ENCODE results near the gene PDZRN3. TPM values are rescaled to one million over a fixed set of nuclear protein-coding genes. Genes with fewer than 3 reads are reported as not detected.

PDZRN3 gene
- total RNA-seq, 1 experiment from 2014 or later, result not detected

DNA sequence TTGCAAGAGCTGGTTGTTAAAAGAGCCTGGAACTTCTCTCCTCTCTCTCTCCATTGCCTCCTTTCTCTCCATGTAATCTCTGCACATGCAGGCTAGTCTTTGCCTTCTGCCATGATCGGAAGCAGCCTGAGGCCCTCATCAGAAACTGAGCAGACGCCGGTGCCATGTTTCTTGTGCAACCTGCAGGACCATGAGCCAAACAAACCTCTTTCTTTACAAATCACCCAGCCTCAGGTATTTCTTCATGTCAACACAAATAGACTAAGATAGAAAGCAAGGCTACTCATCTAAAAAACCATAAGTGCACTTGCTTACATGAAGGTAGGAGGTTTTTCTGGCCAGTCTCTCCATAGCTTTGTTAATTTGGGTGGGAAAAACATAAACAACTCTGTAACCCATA is 8.7 kb downstream of the PDZRN3 start:
- Histone ChIP-seq H3K36me3 (ENCODE audit: control insufficient read depth, insufficient read depth, low read length) (no peaks in the 10 kb centered on the region), H3K4me3 (ENCODE audit: low read depth in 2 of 2, low read length in 2 of 2) (no peak overlapping the region), H3K4me1 (ENCODE audit: control insufficient read depth, insufficient read depth, low read length) (no peaks in the 10 kb centered on the region), H3K9me3 (ENCODE audit: control insufficient read depth, insufficient read depth, low read depth, low read length) (no peaks in the 10 kb centered on the region), H3K27ac (ENCODE audit: low read length) (no peak overlapping the region), H3K27me3 (ENCODE audit: control insufficient read depth, insufficient read depth, low read length) (no peaks in the 10 kb centered on the region)
- POLR2A ChIA-PET, result no interaction called here
- TF ChIP-seq POLR2AphosphoS5 (IDR thresholded peaks at IDR 0.05; ENCODE audit: low read depth, low read length) (no peak), TCF7L2 (IDR thresholded peaks at IDR 0.05; ENCODE audit: low read depth, low read length) (no peak), SIN3A (IDR thresholded peaks at IDR 0.05; ENCODE audit: borderline replicate concordance, insufficient read depth, low read depth, low read length) (no peak), CTCF (IDR thresholded peaks at IDR 0.05) (no peak)
- TF ChIP-seq, protein P1, sequence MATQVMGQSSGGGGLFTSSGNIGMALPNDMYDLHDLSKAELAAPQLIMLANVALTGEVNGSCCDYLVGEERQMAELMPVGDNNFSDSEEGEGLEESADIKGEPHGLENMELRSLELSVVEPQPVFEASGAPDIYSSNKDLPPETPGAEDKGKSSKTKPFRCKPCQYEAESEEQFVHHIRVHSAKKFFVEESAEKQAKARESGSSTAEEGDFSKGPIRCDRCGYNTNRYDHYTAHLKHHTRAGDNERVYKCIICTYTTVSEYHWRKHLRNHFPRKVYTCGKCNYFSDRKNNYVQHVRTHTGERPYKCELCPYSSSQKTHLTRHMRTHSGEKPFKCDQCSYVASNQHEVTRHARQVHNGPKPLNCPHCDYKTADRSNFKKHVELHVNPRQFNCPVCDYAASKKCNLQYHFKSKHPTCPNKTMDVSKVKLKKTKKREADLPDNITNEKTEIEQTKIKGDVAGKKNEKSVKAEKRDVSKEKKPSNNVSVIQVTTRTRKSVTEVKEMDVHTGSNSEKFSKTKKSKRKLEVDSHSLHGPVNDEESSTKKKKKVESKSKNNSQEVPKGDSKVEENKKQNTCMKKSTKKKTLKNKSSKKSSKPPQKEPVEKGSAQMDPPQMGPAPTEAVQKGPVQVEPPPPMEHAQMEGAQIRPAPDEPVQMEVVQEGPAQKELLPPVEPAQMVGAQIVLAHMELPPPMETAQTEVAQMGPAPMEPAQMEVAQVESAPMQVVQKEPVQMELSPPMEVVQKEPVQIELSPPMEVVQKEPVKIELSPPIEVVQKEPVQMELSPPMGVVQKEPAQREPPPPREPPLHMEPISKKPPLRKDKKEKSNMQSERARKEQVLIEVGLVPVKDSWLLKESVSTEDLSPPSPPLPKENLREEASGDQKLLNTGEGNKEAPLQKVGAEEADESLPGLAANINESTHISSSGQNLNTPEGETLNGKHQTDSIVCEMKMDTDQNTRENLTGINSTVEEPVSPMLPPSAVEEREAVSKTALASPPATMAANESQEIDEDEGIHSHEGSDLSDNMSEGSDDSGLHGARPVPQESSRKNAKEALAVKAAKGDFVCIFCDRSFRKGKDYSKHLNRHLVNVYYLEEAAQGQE (IDR thresholded peaks at IDR 0.05; ENCODE audit: insufficient read depth in 1 of 2, low read depth in 2 of 2, low read length in 1 of 2), result no peak
- no peak for ATAC-seq
- in situ Hi-C loops (cut with HindIII; ENCODE audit: low pct_unique_long_range_greater_than_20kb, low sequenced_read_pairs) (no loop called here), intact Hi-C loops (cut with micrococcal nuclease; ENCODE audit: unreplicated experiment) (no loop called here)
- no peak for DNase-seq (ENCODE audit: low read depth, low spot score)
- no TSS peak for BruUV-seq (replicated peaks)
- CTCF ChIA-PET, result no interaction called here

DNA sequence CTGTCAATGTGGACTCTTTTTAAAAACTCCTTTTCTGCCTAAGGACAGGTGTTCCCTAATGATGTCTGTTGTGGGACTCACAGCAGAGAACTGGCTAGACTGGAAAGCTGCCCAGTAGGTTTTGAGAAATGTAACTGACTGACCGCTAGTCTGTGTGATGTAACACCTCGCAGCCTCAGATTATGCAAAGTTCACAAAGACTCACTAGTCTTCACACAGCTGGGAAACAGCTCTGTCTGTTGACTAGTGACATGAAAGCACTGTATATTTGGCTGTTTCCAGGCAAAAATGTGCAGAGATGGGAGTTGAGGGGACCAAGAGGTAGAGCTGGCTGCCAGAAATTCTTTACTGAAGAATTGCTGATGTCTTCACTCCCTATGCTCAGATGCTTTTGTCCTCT is 10.3 kb downstream of the PDZRN3 start:
- TF ChIP-seq CTCF (IDR thresholded peaks at IDR 0.05), result no peak
- TF ChIP-seq POLR2AphosphoS5 (IDR thresholded peaks at IDR 0.05; ENCODE audit: low read depth, low read length), result no peak
- TF ChIP-seq, protein P1 (IDR thresholded peaks at IDR 0.05; ENCODE audit: insufficient read depth in 1 of 2, low read depth in 2 of 2, low read length in 1 of 2), result no peak
- no peak for TF ChIP-seq SIN3A (IDR thresholded peaks at IDR 0.05; ENCODE audit: borderline replicate concordance, insufficient read depth, low read depth, low read length)
- TF ChIP-seq TCF7L2 (IDR thresholded peaks at IDR 0.05; ENCODE audit: low read depth, low read length), result no peak
- BruUV-seq (replicated peaks), result no TSS peak
- intact Hi-C loops (cut with micrococcal nuclease; ENCODE audit: unreplicated experiment) (no loop called here), in situ Hi-C loops (cut with HindIII; ENCODE audit: low pct_unique_long_range_greater_than_20kb, low sequenced_read_pairs) (no loop called here)
- Histone ChIP-seq H3K4me3 (ENCODE audit: low read depth in 2 of 2, low read length in 2 of 2) (no peak overlapping the region), H3K27me3 (ENCODE audit: control insufficient read depth, insufficient read depth, low read length) (no peaks in the 10 kb centered on the region), H3K27ac (ENCODE audit: low read length) (no peak overlapping the region), H3K4me1 (ENCODE audit: control insufficient read depth, insufficient read depth, low read length) (no peaks in the 10 kb centered on the region), H3K9me3 (ENCODE audit: control insufficient read depth, insufficient read depth, low read depth, low read length) (no peaks in the 10 kb centered on the region), H3K36me3 (ENCODE audit: control insufficient read depth, insufficient read depth, low read length) (no peaks in the 10 kb centered on the region)
- POLR2A ChIA-PET, result no interaction called here
- DNase-seq (ENCODE audit: low read depth, low spot score) (no peak), ATAC-seq (no peak)
- CTCF ChIA-PET, result no interaction called here
